Natural killer cell (primary cell): ENCODE results near the gene PCDHGA7. TPM values are rescaled to one million over a fixed set of nuclear protein-coding genes. Genes with fewer than 3 reads are reported as not detected.
A peak's percentile ranks its signal among the peaks of the same experiment; 100 is the strongest.
"Not testable (repeated sequence)": the region's sequence is repeated elsewhere in the genome, so short reads cannot be mapped to it uniquely, and the experiment has no call there.

Experiments
- ATAC-seq, 3 donors: fragments of 150-1000 bp in 2 of 3; fragments of 200-7000 bp in 1 of 3; cut with Tn5 transposase; 1 replicate in 1 of 3; 2 replicates in 2 of 3; pipeline ENCODE4 v1.10.0; 2021; ENCODE audit warnings: mild to moderate bottlenecking in 2 of 3, moderate library complexity in 2 of 3
- DNase-seq, 2 donors: peaks; one replicate each; pipeline versions ENCODE4 v3.0.0 to v3.0.0-alpha.2; 2013 to 2021; ENCODE audit warnings: mixed read lengths in 1 of 2
- H3K27ac ChIP-seq: one replicate; pipeline ENCODE4 v1.5.1; 2013; ENCODE audit warnings: mild to moderate bottlenecking, low read length
- H3K27me3 ChIP-seq: one replicate; pipeline ENCODE4 v1.6.1; 2013; ENCODE audit warnings: low read length; ENCODE audit not compliant: control insufficient read depth, insufficient read depth
- H3K36me3 ChIP-seq: one replicate; pipeline ENCODE4 v1.6.1; 2013; ENCODE audit warnings: low read length; ENCODE audit not compliant: control insufficient read depth, insufficient read depth
- H3K4me1 ChIP-seq: one replicate; pipeline ENCODE4 v1.6.1; 2013; ENCODE audit warnings: low read length; ENCODE audit not compliant: control insufficient read depth, insufficient read depth
- H3K4me3 ChIP-seq: one replicate; pipeline ENCODE4 v1.5.1; 2013; ENCODE audit warnings: low read length
- H3K9me3 ChIP-seq: one replicate; pipeline ENCODE4 v1.6.1; 2013; ENCODE audit warnings: low read length; ENCODE audit not compliant: control insufficient read depth, insufficient read depth
- H3K27ac Mint-ChIP-seq, 2 donors: one replicate each; pipeline ENCODE4 v1.8.0; 2022; ENCODE audit warnings: mild to moderate bottlenecking in 2 of 2, mixed read lengths in 2 of 2, moderate library complexity in 1 of 2
- H3K27me3 Mint-ChIP-seq, 2 donors: one replicate each; pipeline ENCODE4 v1.8.0; 2022; ENCODE audit warnings: low read depth in 2 of 2, mixed read lengths in 2 of 2
- H3K36me3 Mint-ChIP-seq: one replicate; pipeline ENCODE4 v1.8.0; 2022; ENCODE audit warnings: mixed read lengths
- H3K4me1 Mint-ChIP-seq, 2 donors: one replicate each; pipeline ENCODE4 v1.8.0; 2022; ENCODE audit warnings: mixed read lengths in 2 of 2
- H3K4me3 Mint-ChIP-seq: one replicate; pipeline ENCODE4 v1.8.0; 2022; ENCODE audit warnings: mild to moderate bottlenecking, moderate library complexity, mixed read lengths
- H3K9me3 Mint-ChIP-seq, 2 donors: one replicate each; pipeline ENCODE4 v1.8.0; 2022; ENCODE audit warnings: mixed read lengths in 2 of 2
- WGBS: methylation state at CpG from one replicate; pipeline ENCODE4 v1.1.7; 2013; ENCODE audit warnings: missing lambda C conversion rate; ENCODE audit not compliant: insufficient coverage; 5-methylcytosine and 5-hydroxymethylcytosine counted together
- intact Hi-C: fragments of 100-400 bp; cut with micrococcal nuclease; formaldehyde crosslinking; loops from one replicate; pipeline ENCODE4 v1.14.2; 2022
- total RNA-seq, 4 donors: library from RNA; stranded (reverse); fragments of 120-200 nt in 1 of 4; gene quantifications; one replicate each; pipeline versions ENCODE4 v1.2.3 to v1.2.4, GENCODE V29; 2013 to 2022
- TF ChIP-seq, protein P1 (sequence below): fragments of 200-600 bp; IDR thresholded peaks from one replicate; pipeline ENCODE4 v1.8.0; 2022; ENCODE audit warnings: antibody characterized with exemption

PCDHGA7 gene
- total RNA-seq: under 1 TPM in 2 of 3 donors, not detected in 1; 0.26 to 0.68 TPM
- total RNA-seq (2013): 0.54 TPM

DNA sequence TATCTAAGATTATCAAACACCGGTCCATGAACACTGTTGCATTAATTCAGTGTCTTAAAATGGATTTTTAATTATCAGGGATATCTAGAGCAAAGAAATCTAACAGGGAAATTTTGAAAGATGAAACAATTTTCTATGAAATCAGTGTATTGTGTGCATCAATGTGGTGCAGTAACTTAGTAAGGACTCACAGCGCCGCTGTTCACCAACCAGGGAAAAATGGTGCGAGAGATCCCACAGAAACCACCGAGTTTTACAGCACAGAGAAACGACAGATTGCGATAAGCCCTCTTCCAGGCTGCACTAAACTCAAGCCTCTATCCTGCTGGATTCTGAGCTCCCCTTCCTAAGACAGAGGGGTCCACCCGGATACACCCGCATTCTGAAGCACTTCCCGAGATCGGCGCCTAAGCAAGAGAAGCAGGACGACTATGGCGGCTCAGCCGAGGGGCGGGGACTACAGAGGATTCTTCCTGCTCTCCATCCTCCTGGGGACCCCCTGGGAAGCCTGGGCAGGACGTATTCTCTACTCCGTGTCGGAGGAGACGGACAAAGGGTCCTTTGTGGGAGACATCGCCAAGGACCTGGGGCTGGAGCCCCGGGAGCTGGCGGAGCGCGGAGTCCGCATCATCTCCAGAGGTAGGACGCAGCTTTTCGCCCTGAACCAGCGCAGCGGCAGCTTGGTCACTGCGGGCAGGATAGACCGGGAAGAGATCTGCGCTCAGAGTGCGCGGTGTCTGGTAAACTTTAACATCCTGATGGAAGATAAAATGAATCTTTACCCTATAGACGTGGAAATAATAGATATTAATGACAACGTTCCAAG is at the start of gene PCDHGA7:
PCDHGA7 (plus strand) TSS at position 274 of the 826 bp plus-strand sequence; CDS start at position 432, 158 bp downstream.
- Mint-ChIP-seq H3K36me3 (no peaks in the 10 kb centered on the region), H3K9me3 (peaks cover 0 to 3% of the 10 kb centered on the region in 2 donors), H3K4me3 (peak within 1 kb of the TSS; percentile 28), H3K27me3 (peaks cover 63 to 80% of the 10 kb centered on the region in 2 donors), H3K27ac (no peak within 1 kb of the TSS), H3K4me1 (peaks cover 0 to 8% of the 10 kb centered on the region in 2 donors)
- DNase-seq (peak in 1 of 2 donors; percentile 12), ATAC-seq (peak in 2 of 3 donors; percentile 46 to 50)
- 24% methylated on average over 37 of the region's 37 CpGs for WGBS
- Histone ChIP-seq H3K4me1 (peaks cover 4% of the 10 kb centered on the region), H3K4me3 (peak within 1 kb of the TSS; percentile 9), H3K27me3 (peaks cover 48% of the 10 kb centered on the region), H3K36me3 (no peaks in the 10 kb centered on the region), H3K9me3 (peaks cover 26% of the 10 kb centered on the region), H3K27ac (no peak within 1 kb of the TSS)
- intact Hi-C loops: no loop called here
- TF ChIP-seq, protein P1, sequence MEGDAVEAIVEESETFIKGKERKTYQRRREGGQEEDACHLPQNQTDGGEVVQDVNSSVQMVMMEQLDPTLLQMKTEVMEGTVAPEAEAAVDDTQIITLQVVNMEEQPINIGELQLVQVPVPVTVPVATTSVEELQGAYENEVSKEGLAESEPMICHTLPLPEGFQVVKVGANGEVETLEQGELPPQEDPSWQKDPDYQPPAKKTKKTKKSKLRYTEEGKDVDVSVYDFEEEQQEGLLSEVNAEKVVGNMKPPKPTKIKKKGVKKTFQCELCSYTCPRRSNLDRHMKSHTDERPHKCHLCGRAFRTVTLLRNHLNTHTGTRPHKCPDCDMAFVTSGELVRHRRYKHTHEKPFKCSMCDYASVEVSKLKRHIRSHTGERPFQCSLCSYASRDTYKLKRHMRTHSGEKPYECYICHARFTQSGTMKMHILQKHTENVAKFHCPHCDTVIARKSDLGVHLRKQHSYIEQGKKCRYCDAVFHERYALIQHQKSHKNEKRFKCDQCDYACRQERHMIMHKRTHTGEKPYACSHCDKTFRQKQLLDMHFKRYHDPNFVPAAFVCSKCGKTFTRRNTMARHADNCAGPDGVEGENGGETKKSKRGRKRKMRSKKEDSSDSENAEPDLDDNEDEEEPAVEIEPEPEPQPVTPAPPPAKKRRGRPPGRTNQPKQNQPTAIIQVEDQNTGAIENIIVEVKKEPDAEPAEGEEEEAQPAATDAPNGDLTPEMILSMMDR: no peak

DNA sequence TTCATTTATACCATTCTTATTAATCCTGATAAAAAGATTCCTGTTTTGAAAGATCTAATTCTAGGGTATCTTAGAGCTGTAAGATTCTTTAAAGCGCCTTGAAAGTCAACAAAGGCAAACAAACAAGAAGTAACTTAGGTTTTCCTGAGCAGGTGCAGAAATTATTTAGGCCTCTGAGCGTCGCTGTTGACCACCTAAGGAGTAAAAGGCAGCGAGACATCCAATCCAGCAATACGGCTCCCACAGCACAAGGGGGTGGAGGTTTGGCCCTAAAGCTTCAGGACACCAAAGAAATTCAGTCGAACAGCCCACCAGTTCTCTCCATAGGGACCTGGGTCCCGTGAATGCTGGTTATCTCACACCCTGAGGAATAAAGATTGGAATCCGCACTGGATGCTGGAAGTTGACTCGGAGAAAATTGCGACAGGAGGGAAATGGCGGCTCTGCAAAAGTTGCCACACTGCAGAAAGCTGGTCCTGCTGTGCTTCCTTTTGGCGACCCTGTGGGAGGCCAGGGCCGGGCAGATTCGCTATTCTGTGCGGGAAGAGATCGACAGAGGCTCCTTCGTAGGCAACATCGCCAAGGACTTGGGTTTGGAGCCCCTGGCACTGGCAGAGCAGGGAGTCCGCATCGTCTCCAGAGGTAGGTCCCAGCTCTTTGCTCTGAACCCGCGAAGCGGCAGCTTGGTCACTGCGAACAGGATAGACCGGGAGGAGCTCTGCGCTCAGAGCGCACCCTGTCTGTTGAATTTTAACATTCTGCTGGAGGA is 43.8 kb upstream of the PCDHGA7 start, which contains the start of gene PCDHGA2:
PCDHGA2 (plus strand) TSS at position 223 of the 769 bp plus-strand sequence.
- DNase-seq: peak in 1 of 2 donors; percentile 13
- WGBS: 21% methylated on average over 27 of the region's 27 CpGs
- Histone ChIP-seq H3K4me3 (no peak within 1 kb of the TSS), H3K27ac (no peak within 1 kb of the TSS), H3K36me3 (no peaks in the 10 kb centered on the region), H3K9me3 (peaks cover 20% of the 10 kb centered on the region), H3K27me3 (peaks cover 59% of the 10 kb centered on the region), H3K4me1 (no peaks in the 10 kb centered on the region)
- Mint-ChIP-seq H3K27ac (no peak within 1 kb of the TSS), H3K27me3 (peaks cover 69 to 95% of the 10 kb centered on the region in 2 donors), H3K9me3 (peaks cover 5 to 8% of the 10 kb centered on the region in 2 donors), H3K4me3 (no peak within 1 kb of the TSS), H3K36me3 (peaks cover 58% of the 10 kb centered on the region), H3K4me1 (no peaks in the 10 kb centered on the region)
- intact Hi-C loops: no loop called here
- ATAC-seq: no peak
- TF ChIP-seq, protein P1: no peak

DNA sequence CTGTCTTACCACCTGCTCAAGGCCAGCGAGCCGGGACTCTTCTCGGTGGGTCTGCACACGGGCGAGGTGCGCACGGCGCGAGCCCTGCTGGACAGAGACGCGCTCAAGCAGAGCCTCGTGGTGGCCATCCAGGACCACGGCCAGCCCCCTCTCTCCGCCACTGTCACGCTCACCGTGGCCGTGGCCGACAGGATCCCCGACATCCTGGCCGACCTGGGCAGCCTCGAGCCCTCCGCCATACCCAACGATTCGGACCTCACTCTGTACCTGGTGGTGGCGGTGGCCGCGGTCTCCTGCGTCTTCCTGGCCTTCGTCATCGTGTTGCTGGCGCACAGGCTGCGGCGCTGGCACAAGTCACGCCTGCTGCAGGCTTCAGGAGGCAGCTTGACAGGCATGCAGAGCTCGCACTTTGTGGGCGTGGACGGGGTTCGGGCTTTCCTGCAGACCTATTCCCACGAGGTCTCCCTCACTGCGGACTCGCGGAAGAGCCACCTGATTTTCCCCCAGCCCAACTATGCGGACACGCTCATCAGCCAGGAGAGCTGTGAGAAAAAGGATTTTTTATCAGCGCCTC is 41.7 kb upstream of the PCDHGA7 start:
- H3K27ac Mint-ChIP-seq, ATAC-seq, H3K9me3 Mint-ChIP-seq, H3K4me1 ChIP-seq, DNase-seq, intact Hi-C loops, H3K4me3 ChIP-seq, H3K4me1 Mint-ChIP-seq, H3K4me3 Mint-ChIP-seq, H3K27ac ChIP-seq, H3K36me3 ChIP-seq: not testable (repeated sequence)
- peaks cover 33% of the 10 kb centered on the region for H3K9me3 ChIP-seq
- WGBS: 73% methylated on average over 41 of the region's 45 CpGs
- Mint-ChIP-seq H3K27me3 (peaks cover 60 to 92% of the 10 kb centered on the region in 2 donors), H3K36me3 (peaks cover 53% of the 10 kb centered on the region)
- peaks cover 61% of the 10 kb centered on the region for H3K27me3 ChIP-seq
